Epithelial cell of proximal tubule (primary cell): ENCODE data around the gene PACS2. TPM values are rescaled to one million over a fixed set of nuclear protein-coding genes. Genes with fewer than 3 reads are reported as not detected.

ENCODE experiments used
- DNase-seq: peaks from one replicate; pipeline ENCODE4 v3.0.0-alpha.2; 2011; ENCODE audit warnings: low read depth
- H3K4me3 ChIP-seq: 2 replicates; pipeline ENCODE4 v1.5.1; 2011; ENCODE audit warnings: low read depth, mild to moderate bottlenecking, low read length
- CTCF ChIP-seq: conservative IDR thresholded peaks from 2 replicates; pipeline ENCODE4 v1.5.1; 2012; ENCODE audit warnings: low read depth, mild to moderate bottlenecking, low read length
- total RNA-seq: library from RNA; depleted of rRNA; stranded (reverse); fragments of >200 nt; gene quantifications from 2 replicates; pipeline ENCODE4 v1.2.3, GENCODE V29; 2015

Gene PACS2
- total RNA-seq, 1 donor from 2014 or later: 68.7 TPM

DNA sequence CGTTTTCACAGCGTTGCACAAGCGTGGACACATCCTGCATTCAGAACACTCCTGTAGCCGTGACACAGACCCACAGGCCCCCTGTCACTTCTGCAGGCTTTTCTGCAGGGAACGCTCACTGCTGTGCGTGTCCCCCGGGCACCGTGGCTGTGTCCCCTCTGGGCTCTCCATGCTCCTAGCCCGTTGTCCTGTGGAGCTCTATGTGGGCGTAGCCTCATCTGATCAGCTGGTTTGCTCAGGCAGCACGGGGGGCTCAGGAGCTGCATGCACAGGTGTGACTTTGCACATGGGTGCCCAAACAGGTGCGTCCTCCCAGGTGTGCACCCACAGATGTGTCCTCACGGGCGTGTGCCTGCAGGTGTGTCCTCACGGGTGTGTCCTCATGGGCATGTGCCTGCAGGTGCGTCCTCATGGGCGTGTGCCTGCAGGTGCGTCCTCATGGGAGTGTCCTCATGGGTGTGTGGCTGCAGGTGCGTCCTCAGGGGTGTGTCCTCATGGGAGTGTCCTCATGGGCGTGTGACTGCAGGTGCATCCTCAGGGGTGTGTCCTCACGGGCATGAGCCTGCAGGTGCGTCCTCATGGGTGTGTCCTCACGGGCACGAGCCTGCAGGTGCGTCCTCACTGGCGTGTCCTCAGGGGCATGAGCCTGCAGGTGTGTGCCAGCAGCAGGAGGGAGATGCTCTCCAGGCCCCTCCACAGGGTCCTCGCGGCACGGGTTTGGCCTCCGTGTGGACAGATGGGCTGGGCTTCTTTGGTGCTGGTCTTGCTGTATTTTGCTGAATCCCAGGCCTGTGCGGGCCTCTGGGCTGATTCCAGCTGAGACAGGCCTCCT lies 122.6 kb downstream of the PACS2 start:
- no peak for DNase-seq
- TF ChIP-seq CTCF: no peak
- no peak overlapping the region for H3K4me3 ChIP-seq

DNA sequence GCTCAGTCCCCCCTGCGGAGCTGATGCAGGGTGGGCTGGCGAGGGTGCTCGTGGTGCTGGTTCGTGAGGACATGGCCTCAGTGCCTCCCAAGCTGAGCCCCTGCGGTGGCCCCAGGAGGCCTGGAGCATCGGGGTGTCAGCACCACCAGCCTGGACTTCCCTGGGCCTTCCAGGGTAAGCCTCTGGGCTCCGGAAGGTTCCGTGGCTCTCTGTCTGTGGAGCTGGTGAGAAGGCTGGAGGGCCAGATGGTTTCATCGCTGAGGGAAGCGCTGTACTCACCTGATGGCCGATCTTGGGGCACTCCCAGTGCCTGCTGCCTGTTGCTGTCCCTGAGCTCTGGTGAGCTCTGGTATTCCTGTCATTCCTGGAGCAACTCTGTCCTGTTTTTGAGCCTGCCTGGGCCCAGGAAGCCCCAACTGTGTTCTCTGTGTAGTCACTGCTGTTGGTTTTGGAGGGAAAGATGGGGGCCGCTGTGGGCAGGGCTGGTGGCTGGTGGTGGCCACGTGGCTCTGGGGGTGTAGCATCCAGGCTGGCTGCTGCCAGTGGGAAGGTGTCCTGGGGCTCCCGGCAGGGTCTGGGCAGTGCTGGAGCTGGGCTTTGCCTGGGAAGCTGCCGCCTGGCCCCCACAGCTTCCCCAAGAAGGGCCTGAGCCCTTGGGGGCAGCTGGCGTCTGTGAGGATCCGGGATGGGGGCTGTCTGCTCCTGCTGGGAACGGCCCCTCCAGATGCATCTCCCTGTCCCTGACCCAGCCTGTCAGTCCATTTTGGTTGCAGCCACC lies 123.4 kb downstream of the PACS2 start:
- DNase-seq: no peak
- H3K4me3 ChIP-seq: no peak overlapping the region
- no peak for TF ChIP-seq CTCF

DNA sequence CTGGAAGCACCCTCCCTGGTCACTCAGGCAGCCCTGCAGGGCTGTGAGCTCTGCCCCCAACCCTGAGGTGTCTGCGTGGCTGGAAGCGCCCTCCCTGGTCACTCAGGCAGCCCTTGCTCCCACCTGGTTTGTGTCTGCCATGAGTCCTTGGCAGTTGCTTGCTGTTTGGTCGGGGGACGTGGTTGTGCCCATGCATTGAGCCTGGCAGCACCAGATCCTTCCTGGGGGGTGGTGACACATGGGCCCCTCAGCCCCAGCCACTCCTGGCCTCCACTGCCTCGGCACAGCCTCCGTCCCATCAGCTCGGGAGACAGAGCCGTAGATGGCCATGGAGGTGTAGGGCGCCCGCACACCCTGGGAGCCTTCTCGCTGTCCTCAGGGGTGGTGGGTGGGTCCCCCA lies 124.6 kb downstream of the PACS2 start:
- TF ChIP-seq CTCF: no peak
- no peak overlapping the region for H3K4me3 ChIP-seq
- no peak for DNase-seq

DNA sequence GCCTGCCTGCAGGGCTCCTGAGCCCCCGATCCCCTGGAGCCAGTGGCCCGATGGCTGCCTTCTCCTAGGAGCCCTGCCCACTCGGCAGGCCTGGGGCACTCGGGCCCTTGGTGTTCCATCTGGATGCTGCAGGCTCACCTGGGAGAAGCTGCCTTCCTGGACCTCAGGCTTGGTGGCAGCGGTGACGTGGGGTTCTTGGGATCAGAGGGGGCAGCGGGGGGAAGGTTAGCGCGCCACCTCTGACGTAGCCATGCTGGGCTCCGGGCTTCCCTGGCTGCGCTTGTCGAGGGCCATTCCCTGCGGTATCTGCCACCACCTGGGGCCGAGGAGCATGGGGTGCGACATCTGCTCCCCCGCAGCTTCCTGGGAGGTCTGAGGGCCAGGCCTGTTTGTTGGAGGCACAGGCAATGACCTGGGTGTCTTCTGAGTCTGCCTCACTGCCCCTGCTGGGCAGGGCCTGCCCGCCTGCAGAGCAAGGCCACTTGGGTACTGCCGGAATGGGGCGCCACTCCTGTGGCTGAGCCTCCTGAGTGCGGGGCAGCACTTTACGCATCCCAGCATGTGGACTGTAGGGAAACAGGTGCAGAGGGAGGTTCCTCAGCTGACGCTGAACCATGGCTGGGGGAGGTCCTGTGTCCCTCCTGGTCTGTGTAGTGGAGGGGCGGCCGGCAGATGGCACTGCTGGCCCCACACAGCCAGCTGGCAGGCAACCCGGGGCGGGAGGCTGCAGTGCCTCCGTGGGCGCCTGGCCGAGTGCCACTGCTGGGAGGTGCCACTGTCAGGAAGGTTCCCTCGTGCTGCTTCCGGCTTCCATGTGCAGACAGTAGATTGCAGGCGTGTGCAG lies 125.4 kb downstream of the PACS2 start:
- H3K4me3 ChIP-seq: no peak overlapping the region
- no peak for DNase-seq
- no peak for TF ChIP-seq CTCF

DNA sequence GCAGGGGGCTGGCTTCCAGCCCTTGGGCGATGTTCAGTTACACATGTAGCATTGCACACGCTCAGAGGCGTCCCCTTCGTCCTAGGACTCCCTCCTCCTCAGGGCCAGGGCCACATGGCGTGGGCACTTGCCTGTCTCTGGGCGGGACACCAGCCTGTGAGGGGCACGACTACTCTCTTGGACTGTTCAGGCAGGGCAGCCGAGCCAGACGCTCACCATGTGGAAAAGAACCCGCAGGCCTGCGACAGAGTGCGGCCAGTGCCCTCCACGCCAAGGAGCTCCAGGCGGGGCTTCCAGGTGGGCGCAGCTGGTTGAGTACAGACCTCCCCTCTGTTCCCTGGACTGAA lies 126.0 kb downstream of the PACS2 start:
- no peak for DNase-seq
- no peak for TF ChIP-seq CTCF
- no peak overlapping the region for H3K4me3 ChIP-seq

- DNase-seq: no peak
- H3K4me3 ChIP-seq: no peak overlapping the region
- no peak for TF ChIP-seq CTCF
Measured at GRCh38 chr14:105440992-105441391, 126.4 kb downstream of the PACS2 start.
